ENCODE data around the gene ALKBH2. TPM values are rescaled to one million over a fixed set of nuclear protein-coding genes. Genes with fewer than 3 reads are reported as not detected.

The ALKBH2 gene
- total RNA-seq, 1 donor from 2014 or later, result 34.9 TPM

- Mint-ChIP-seq H3K27me3 (ENCODE audit: low read depth) (no peaks in the 10 kb centered on the region), H3K27ac (no peak overlapping the region), H3K9me3 (no peaks in the 10 kb centered on the region), H3K36me3 (ENCODE audit: low read depth) (peaks cover 36% of the 10 kb centered on the region), H3K4me1 (ENCODE audit: low read depth) (peaks cover 10% of the 10 kb centered on the region), H3K4me3 (ENCODE audit: low read depth) (no peak overlapping the region)
- DNase-seq (ENCODE audit: low spot score), result no peak
- intact Hi-C loops (cut with micrococcal nuclease), result loop anchor here (5.0 kb wide), 1 partner anchor 282 kb away; no protein-coding TSS in a partner anchor
These were observed 16.6 kb upstream of the ALKBH2 start for GRCh38 chr12:109109746-109110350.

DNA sequence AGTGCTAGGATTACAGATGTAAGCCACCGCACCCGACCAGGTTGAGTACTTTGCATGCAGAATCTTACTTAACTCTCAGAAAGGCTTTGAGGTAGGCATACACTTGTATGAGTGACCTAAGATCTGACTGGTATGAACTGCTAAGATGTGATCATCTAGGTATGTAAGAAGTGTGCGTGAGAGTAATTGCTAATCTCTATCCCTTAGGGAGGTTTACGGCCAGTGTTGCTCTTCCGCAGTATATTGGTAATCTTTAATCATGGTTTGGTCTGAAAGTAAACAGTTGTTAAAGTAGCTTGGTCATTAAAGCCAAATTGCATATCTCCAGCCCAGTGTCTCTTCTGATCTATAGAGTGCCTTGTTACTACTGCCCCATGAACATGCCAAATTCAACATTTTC, 11.9 kb upstream of the ALKBH2 start:
- Mint-ChIP-seq H3K27me3 (ENCODE audit: low read depth) (no peaks in the 10 kb centered on the region), H3K4me1 (ENCODE audit: low read depth) (peaks cover 6% of the 10 kb centered on the region), H3K9me3 (no peaks in the 10 kb centered on the region), H3K27ac (no peak overlapping the region), H3K36me3 (ENCODE audit: low read depth) (peaks cover 57% of the 10 kb centered on the region), H3K4me3 (ENCODE audit: low read depth) (no peak overlapping the region)
- intact Hi-C loops (cut with micrococcal nuclease), result no loop called here
- no peak for DNase-seq (ENCODE audit: low spot score)

DNA sequence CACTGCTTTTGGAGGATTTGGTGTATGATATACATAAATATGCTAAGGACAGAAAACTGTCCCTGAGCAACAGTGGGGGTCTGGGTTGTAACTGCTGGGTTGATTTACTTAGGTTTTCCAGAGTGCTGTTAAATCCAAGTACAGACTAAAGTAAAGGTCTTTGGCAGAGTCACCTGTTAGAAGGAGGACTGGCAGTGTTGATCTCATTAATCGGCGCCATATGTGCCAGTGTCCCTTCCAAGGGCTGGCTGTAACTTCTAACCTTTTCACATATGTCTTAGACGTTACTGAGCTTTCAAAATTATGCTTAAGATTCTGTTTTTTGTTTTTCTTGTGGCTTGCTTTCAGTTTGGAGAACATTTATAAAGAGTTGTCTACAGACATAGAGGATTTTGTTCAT, 9.2 kb upstream of the ALKBH2 start:
- no peak overlapping the region for H3K27ac Mint-ChIP-seq
- intact Hi-C loops (cut with micrococcal nuclease), result no loop called here
- H3K4me1 Mint-ChIP-seq (ENCODE audit: low read depth), result peaks cover 19% of the 10 kb centered on the region
- no peaks in the 10 kb centered on the region for H3K9me3 Mint-ChIP-seq
- H3K27me3 Mint-ChIP-seq (ENCODE audit: low read depth), result no peaks in the 10 kb centered on the region
- peaks cover 66% of the 10 kb centered on the region for H3K36me3 Mint-ChIP-seq (ENCODE audit: low read depth)
- H3K4me3 Mint-ChIP-seq (ENCODE audit: low read depth), result no peak overlapping the region
- DNase-seq (ENCODE audit: low spot score), result no peak

GRCh38 chr12:109100741-109101140, 7.5 kb upstream of the ALKBH2 start:
- Mint-ChIP-seq H3K4me1 (ENCODE audit: low read depth) (peaks cover 22% of the 10 kb centered on the region), H3K4me3 (ENCODE audit: low read depth) (no peak overlapping the region), H3K27ac (no peak overlapping the region), H3K36me3 (ENCODE audit: low read depth) (peaks cover 56% of the 10 kb centered on the region), H3K9me3 (no peaks in the 10 kb centered on the region), H3K27me3 (ENCODE audit: low read depth) (no peaks in the 10 kb centered on the region)
- no peak for DNase-seq (ENCODE audit: low spot score)
- intact Hi-C loops (cut with micrococcal nuclease), result no loop called here

DNA sequence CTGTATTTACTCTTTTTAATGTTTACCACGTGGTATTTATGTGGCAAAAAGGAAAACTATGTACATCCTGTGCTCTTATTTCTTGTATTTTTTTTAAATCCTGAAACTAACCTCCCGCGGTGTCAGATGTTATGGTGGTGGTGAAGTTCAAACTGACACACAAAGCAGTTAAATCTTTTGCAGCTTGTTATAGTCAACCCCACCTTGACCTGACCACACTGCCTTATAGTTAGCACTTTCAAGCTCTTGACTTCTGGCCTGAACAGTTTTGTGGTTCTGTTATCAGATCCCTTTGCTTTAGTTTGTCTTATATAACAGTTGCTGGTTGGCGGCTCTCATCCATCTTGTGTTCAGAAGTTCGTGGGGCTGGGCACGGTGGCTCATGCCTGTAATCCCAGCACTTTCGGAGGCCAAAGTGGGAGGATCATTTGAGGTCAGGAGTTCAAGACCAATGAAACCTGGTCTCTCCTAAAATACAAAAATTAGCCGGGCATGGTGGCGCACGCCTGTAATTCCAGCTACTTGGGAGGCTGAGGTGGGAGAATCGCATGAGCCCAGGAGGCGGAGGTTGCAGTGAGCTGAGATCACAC, 6.3 kb upstream of the ALKBH2 start:
- no peaks in the 10 kb centered on the region for H3K9me3 Mint-ChIP-seq
- H3K36me3 Mint-ChIP-seq (ENCODE audit: low read depth), result peaks cover 47% of the 10 kb centered on the region
- DNase-seq (ENCODE audit: low spot score), result no peak
- no peak overlapping the region for H3K27ac Mint-ChIP-seq
- H3K4me3 Mint-ChIP-seq (ENCODE audit: low read depth), result peak overlapping the region; percentile 89
- intact Hi-C loops (cut with micrococcal nuclease), result loop anchor here (2.0 to 10.0 kb wide), 4 partner anchors 55 to 475 kb away; partner anchors contain the start of genes MMAB, MVK and SSH1
- H3K27me3 Mint-ChIP-seq (ENCODE audit: low read depth), result no peaks in the 10 kb centered on the region
- H3K4me1 Mint-ChIP-seq (ENCODE audit: low read depth), result peaks cover 22% of the 10 kb centered on the region

- intact Hi-C loops (cut with micrococcal nuclease), result loop anchor here (1.0 to 10.0 kb wide), 5 partner anchors 45 to 476 kb away; partner anchors contain the start of genes MMAB, MVK and SSH1
- peaks cover 25% of the 10 kb centered on the region for H3K4me1 Mint-ChIP-seq (ENCODE audit: low read depth)
- no peaks in the 10 kb centered on the region for H3K27me3 Mint-ChIP-seq (ENCODE audit: low read depth)
- no peaks in the 10 kb centered on the region for H3K9me3 Mint-ChIP-seq
- no peak for DNase-seq (ENCODE audit: low spot score)
- peak overlapping the region; percentile 89 for H3K4me3 Mint-ChIP-seq (ENCODE audit: low read depth)
- peaks cover 43% of the 10 kb centered on the region for H3K36me3 Mint-ChIP-seq (ENCODE audit: low read depth)
- H3K27ac Mint-ChIP-seq, result peak overlapping the region; percentile 65
These were observed 5.4 kb upstream of the ALKBH2 start for GRCh38 chr12:109098651-109099050.

DNA sequence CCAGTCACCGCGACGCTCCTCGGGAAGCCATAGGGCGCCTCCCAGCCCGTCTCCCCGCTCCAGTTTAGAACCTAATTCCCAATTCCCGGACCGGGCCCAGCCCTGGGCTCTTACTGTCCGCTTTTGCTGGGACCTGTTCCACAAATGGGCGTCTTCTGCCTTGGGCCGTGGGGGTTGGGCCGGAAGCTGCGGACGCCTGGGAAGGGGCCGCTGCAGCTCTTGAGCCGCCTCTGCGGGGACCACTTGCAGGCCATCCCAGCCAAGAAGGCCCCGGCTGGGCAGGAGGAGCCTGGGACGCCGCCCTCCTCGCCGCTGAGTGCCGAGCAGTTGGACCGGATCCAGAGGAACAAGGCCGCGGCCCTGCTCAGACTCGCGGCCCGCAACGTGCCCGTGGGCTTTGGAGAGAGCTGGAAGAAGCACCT, 4.9 kb upstream of the ALKBH2 start:
- Mint-ChIP-seq H3K27ac (peak overlapping the region; percentile 65), H3K36me3 (ENCODE audit: low read depth) (peaks cover 41% of the 10 kb centered on the region), H3K4me3 (ENCODE audit: low read depth) (peak overlapping the region; percentile 89), H3K4me1 (ENCODE audit: low read depth) (peaks cover 29% of the 10 kb centered on the region), H3K27me3 (ENCODE audit: low read depth) (no peaks in the 10 kb centered on the region), H3K9me3 (no peaks in the 10 kb centered on the region)
- DNase-seq (ENCODE audit: low spot score), result no peak
- intact Hi-C loops (cut with micrococcal nuclease), result loop anchor here (1.0 to 10.0 kb wide), 5 partner anchors 45 to 477 kb away; partner anchors contain the start of genes MMAB, MVK and SSH1

GRCh38 chr12:109097435-109098182, 4.3 kb upstream of the ALKBH2 start, which contains the start of gene UNG:
UNG (plus strand) TSS chr12:109097597; CDS start chr12:109097680, 83 bp downstream.
- Mint-ChIP-seq H3K9me3 (no peaks in the 10 kb centered on the region), H3K4me3 (ENCODE audit: low read depth) (peak within 1 kb of the TSS; percentile 89), H3K27ac (peak within 1 kb of the TSS; percentile 71), H3K36me3 (ENCODE audit: low read depth) (peaks cover 39% of the 10 kb centered on the region), H3K4me1 (ENCODE audit: low read depth) (peaks cover 35% of the 10 kb centered on the region), H3K27me3 (ENCODE audit: low read depth) (no peaks in the 10 kb centered on the region)
- intact Hi-C loops (cut with micrococcal nuclease), result loop anchor here (1.0 to 10.0 kb wide), 6 partner anchors 44 to 477 kb away; partner anchors contain the start of genes MMAB, MVK, SELPLG and SSH1
- peak; percentile 94 for DNase-seq (ENCODE audit: low spot score)

GRCh38 chr12:109097140-109097434, 3.8 kb upstream of the ALKBH2 start:
- H3K4me3 Mint-ChIP-seq (ENCODE audit: low read depth), result peak overlapping the region; percentile 89
- intact Hi-C loops (cut with micrococcal nuclease), result loop anchor here (2.0 to 10.0 kb wide), 4 partner anchors 242 to 478 kb away; partner anchors contain the start of genes MMAB, MVK, SELPLG and SSH1
- no peaks in the 10 kb centered on the region for H3K27me3 Mint-ChIP-seq (ENCODE audit: low read depth)
- no peak for DNase-seq (ENCODE audit: low spot score)
- peaks cover 40% of the 10 kb centered on the region for H3K4me1 Mint-ChIP-seq (ENCODE audit: low read depth)
- H3K27ac Mint-ChIP-seq, result peak overlapping the region; percentile 71
- H3K36me3 Mint-ChIP-seq (ENCODE audit: low read depth), result peaks cover 39% of the 10 kb centered on the region
- no peaks in the 10 kb centered on the region for H3K9me3 Mint-ChIP-seq

GRCh38 chr12:109092497-109093021, 713 bp downstream of the ALKBH2 start:
- no peaks in the 10 kb centered on the region for H3K9me3 Mint-ChIP-seq
- no peaks in the 10 kb centered on the region for H3K27me3 Mint-ChIP-seq (ENCODE audit: low read depth)
- H3K27ac Mint-ChIP-seq, result peak overlapping the region; percentile 71
- H3K4me1 Mint-ChIP-seq (ENCODE audit: low read depth), result peaks cover 33% of the 10 kb centered on the region
- H3K4me3 Mint-ChIP-seq (ENCODE audit: low read depth), result peak overlapping the region; percentile 77
- DNase-seq (ENCODE audit: low spot score), result no peak
- intact Hi-C loops (cut with micrococcal nuclease), result loop anchor here (1.0 to 10.0 kb wide), 8 partner anchors 39 to 575 kb away; partner anchors contain the start of genes FICD, MMAB, MVK and SSH1
- peaks cover 28% of the 10 kb centered on the region for H3K36me3 Mint-ChIP-seq (ENCODE audit: low read depth)

- peaks cover 35% of the 10 kb centered on the region for H3K36me3 Mint-ChIP-seq (ENCODE audit: low read depth)
- H3K4me1 Mint-ChIP-seq (ENCODE audit: low read depth), result peaks cover 31% of the 10 kb centered on the region
- H3K27ac Mint-ChIP-seq, result no peak overlapping the region
- H3K4me3 Mint-ChIP-seq (ENCODE audit: low read depth), result no peak overlapping the region
- no peaks in the 10 kb centered on the region for H3K27me3 Mint-ChIP-seq (ENCODE audit: low read depth)
- no peaks in the 10 kb centered on the region for H3K9me3 Mint-ChIP-seq
- DNase-seq (ENCODE audit: low spot score), result no peak
- intact Hi-C loops (cut with micrococcal nuclease), result loop anchor here (5.0 to 10.0 kb wide), 5 partner anchors 137 to 572 kb away; partner anchors contain the start of genes FICD, MMAB, MVK and SSH1
These were observed 3.6 kb downstream of the ALKBH2 start for GRCh38 chr12:109089683-109090082.

DNA sequence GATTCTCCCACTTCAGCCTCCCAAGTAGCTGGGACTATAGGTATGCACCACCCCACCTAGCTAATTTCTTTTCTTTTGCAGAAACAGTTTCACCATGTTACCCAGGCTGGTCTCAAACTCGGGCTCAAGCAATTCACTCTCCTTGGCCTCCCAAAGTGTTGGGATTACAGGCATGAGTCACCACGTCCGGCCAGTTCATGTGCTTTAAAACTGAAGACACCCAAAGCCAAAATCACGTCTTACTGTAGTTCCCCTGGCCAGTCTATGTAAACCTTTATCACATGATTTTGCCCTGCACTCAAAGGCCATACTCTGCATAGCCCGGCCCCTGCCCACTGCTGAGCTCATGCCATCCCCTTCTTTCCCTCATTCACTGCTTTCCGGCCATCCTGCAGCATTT, 4.5 kb downstream of the ALKBH2 start:
- H3K36me3 Mint-ChIP-seq (ENCODE audit: low read depth), result peaks cover 35% of the 10 kb centered on the region
- H3K27ac Mint-ChIP-seq, result no peak overlapping the region
- H3K4me1 Mint-ChIP-seq (ENCODE audit: low read depth), result peaks cover 30% of the 10 kb centered on the region
- intact Hi-C loops (cut with micrococcal nuclease), result no loop called here
- no peaks in the 10 kb centered on the region for H3K9me3 Mint-ChIP-seq
- no peak for DNase-seq (ENCODE audit: low spot score)
- no peaks in the 10 kb centered on the region for H3K27me3 Mint-ChIP-seq (ENCODE audit: low read depth)
- H3K4me3 Mint-ChIP-seq (ENCODE audit: low read depth), result no peak overlapping the region
